ENCODE data around the gene TSPAN7.

TSPAN7 gene

DNA sequence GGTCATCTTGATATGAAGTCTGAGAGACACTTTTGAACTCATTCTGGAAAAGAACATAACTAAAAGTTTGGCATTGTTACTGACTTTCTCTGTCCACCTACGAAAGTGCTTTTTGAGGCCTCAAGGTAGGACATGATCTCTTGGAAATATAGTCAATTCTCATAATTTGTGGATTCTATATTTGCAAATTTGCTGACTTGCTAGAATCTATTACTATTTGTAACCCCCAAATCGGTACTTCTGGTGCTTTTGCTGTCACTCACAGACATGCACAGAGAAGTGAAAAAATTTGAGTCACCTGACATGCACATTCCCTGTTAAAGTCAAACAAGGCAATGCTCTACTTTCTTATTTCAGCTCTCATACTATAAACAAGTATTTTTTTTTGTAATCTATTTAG lies 35.6 kb downstream of the TSPAN7 start:
- Histone ChIP-seq H3K9ac (ENCODE audit: low read depth, low read length) (no peak overlapping the region), H3K9me3 (ENCODE audit: insufficient read depth, low read depth, low read length) (no peaks in the 10 kb centered on the region), H3K27ac (ENCODE audit: low read length) (no peak overlapping the region), H3K4me3 (ENCODE audit: low read length) (no peak overlapping the region), H3K36me3 (ENCODE audit: insufficient read depth, low read depth, low read length) (no peaks in the 10 kb centered on the region), H3K4me1 (ENCODE audit: insufficient read depth, low read length) (no peaks in the 10 kb centered on the region), H3K27me3 (ENCODE audit: insufficient read depth, low read length) (no peaks in the 10 kb centered on the region)

DNA sequence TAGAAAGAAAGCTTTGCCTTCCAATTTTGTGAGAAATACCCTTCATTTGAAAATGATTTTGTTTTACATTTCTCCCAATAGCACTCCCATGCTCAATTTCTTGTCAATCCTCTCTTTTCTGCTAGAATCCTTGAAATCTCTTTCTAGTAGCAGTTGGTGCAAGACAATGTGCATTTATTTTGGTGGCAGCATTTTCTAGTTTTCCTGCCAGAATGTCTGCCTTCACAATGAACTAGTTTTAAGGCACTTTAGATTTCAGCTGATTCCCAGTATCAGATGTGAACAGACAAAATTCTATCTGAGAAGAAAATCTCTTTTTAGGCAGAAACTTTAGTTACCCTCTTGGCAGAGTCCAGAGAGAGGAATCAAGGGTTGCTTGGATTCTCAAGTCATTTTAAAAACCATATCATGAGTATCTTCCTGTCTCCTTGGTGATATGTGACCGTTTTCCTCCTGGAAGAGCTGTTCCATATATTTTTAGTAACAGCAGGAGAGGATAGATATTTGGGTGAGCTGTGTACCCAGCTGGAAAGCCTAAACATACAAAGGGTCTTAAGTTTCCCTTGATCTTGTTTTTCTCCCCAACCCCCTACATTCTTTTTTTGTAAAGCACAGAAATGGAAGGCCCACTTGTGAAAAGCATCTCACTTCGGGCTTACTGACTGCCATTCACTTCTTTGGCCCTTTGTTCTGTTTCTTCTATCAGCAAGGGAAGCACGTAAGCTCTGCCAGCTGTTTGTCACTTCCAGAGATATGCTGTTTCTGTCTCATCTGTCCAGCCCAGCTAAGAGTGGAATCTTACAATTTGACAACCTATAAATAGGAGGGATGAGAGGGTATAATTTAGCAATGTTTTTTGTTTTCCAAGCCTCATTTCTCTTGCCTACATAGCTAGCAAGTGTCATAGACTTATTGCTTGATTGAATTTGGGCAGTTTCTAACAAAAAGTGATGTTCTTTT lies 38.7 kb downstream of the TSPAN7 start:
- H3K4me1 ChIP-seq (ENCODE audit: insufficient read depth, low read length), result no peaks in the 10 kb centered on the region
- no peak overlapping the region for H3K9ac ChIP-seq (ENCODE audit: low read depth, low read length)
- H3K27ac ChIP-seq (ENCODE audit: low read length), result no peak overlapping the region
- H3K27me3 ChIP-seq (ENCODE audit: insufficient read depth, low read length), result no peaks in the 10 kb centered on the region
- H3K9me3 ChIP-seq (ENCODE audit: insufficient read depth, low read depth, low read length), result no peaks in the 10 kb centered on the region
- H3K36me3 ChIP-seq (ENCODE audit: insufficient read depth, low read depth, low read length), result no peaks in the 10 kb centered on the region
- no peak overlapping the region for H3K4me3 ChIP-seq (ENCODE audit: low read length)

DNA sequence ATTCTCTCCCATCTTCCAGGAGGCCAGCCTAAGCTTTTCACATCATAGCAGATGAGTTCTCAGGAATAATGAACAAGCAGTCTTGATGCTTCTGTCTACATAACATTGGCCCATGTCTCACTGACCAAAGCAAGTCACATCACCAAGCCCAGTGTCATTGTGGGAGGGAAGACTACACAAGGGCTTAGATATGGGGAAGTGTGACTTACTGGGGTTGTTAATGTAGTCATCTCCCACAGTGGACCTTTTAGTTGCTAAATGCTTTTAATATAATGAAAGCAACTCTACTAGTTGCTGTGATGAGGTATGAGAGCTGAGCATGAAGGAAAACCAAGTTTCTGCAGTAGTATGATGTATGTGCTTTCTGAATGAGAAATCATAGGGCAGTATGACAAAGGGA lies 40.5 kb downstream of the TSPAN7 start:
- H3K4me1 ChIP-seq (ENCODE audit: insufficient read depth, low read length), result no peaks in the 10 kb centered on the region
- H3K36me3 ChIP-seq (ENCODE audit: insufficient read depth, low read depth, low read length), result no peaks in the 10 kb centered on the region
- no peaks in the 10 kb centered on the region for H3K9me3 ChIP-seq (ENCODE audit: insufficient read depth, low read depth, low read length)
- H3K9ac ChIP-seq (ENCODE audit: low read depth, low read length), result no peak overlapping the region
- no peaks in the 10 kb centered on the region for H3K27me3 ChIP-seq (ENCODE audit: insufficient read depth, low read length)
- H3K4me3 ChIP-seq (ENCODE audit: low read length), result no peak overlapping the region
- H3K27ac ChIP-seq (ENCODE audit: low read length), result no peak overlapping the region

DNA sequence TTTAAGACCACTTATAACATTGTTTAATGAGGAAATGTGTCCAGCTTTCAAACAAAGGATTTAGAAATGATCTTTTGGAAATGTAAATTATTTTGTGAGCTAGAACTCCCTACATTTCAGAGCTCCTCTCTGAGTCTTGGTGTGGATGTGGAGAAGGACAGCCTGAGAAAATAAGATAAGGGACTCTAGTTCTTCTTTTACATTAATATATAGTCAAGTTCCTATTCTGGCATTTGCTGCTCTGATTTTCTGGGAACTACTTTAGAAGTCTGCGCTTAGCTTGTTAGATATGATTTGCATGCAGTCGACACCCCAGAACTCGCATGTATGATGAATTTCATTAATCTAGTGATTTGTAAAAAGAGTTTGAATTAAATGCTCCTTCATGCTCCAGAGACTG lies 45.5 kb downstream of the TSPAN7 start:
- H3K9ac ChIP-seq (ENCODE audit: low read depth, low read length), result no peak overlapping the region
- H3K4me1 ChIP-seq (ENCODE audit: insufficient read depth, low read length), result no peaks in the 10 kb centered on the region
- H3K4me3 ChIP-seq (ENCODE audit: low read length), result no peak overlapping the region
- no peaks in the 10 kb centered on the region for H3K27me3 ChIP-seq (ENCODE audit: insufficient read depth, low read length)
- no peaks in the 10 kb centered on the region for H3K9me3 ChIP-seq (ENCODE audit: insufficient read depth, low read depth, low read length)
- H3K36me3 ChIP-seq (ENCODE audit: insufficient read depth, low read depth, low read length), result no peaks in the 10 kb centered on the region
- no peak overlapping the region for H3K27ac ChIP-seq (ENCODE audit: low read length)

DNA sequence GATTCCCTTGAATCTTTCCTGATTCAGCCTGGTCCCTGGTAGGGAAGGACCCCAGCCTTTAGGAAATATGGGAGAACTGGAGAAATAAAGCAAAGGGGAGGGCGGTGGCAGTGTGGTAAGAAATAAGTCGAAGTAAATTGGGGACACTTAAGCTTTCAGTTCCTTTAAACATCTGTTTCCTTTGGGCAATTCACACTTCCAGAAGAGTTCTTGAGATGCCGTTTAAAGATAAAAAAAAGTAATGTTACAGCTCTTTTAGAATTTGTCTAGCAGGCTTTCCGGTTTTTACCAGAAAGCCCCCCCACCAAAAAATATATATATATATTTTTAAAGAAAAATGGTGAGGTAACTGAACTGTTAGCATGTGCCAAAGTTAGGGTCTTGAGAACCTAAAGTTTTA lies 46.6 kb downstream of the TSPAN7 start:
- Histone ChIP-seq H3K9me3 (ENCODE audit: insufficient read depth, low read depth, low read length) (no peaks in the 10 kb centered on the region), H3K27me3 (ENCODE audit: insufficient read depth, low read length) (no peaks in the 10 kb centered on the region), H3K4me3 (ENCODE audit: low read length) (no peak overlapping the region), H3K9ac (ENCODE audit: low read depth, low read length) (no peak overlapping the region), H3K4me1 (ENCODE audit: insufficient read depth, low read length) (no peaks in the 10 kb centered on the region), H3K27ac (ENCODE audit: low read length) (no peak overlapping the region), H3K36me3 (ENCODE audit: insufficient read depth, low read depth, low read length) (no peaks in the 10 kb centered on the region)

DNA sequence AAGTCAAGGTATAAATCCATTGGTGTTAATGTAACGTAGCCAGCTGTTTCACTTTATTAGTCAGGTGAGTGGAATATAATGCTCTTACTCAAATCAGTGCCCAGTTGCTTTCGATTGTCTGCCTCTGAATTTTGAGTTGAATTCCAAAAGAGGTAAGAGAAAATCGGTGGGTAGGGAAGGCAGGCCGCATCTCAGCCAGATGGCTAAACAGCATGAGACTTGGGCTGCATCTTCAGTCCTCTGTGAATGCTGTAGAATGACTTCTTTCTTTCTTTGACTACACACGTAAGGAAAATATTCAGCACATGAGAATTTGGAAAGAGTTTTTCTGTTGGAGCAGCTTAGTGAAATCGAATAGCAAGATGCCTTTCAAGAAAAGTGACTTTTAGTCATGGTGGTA lies 49.5 kb downstream of the TSPAN7 start:
- no peaks in the 10 kb centered on the region for H3K27me3 ChIP-seq (ENCODE audit: insufficient read depth, low read length)
- no peak overlapping the region for H3K4me3 ChIP-seq (ENCODE audit: low read length)
- no peak overlapping the region for H3K9ac ChIP-seq (ENCODE audit: low read depth, low read length)
- no peaks in the 10 kb centered on the region for H3K4me1 ChIP-seq (ENCODE audit: insufficient read depth, low read length)
- H3K36me3 ChIP-seq (ENCODE audit: insufficient read depth, low read depth, low read length), result no peaks in the 10 kb centered on the region
- no peaks in the 10 kb centered on the region for H3K9me3 ChIP-seq (ENCODE audit: insufficient read depth, low read depth, low read length)
- no peak overlapping the region for H3K27ac ChIP-seq (ENCODE audit: low read length)

DNA sequence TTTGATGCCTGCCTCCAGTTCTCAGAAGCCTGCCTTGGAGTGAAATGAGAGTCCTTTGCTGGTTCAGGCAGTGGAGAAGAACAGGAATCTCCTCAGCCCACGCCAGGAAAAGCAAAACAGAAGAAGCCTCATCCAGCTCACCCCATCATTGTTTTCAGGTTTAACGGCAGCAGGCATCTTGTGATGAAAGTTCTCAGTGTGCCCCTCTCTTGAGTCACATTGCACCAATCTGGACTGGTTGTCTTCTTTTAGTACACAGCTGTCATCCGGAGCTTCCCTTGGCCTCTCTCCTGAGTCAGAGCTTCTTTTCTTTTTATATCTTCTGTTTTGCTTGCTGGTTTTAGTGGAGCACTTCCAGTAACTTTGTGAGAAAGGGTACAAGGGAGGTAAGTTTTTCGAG lies 50.9 kb downstream of the TSPAN7 start:
- Histone ChIP-seq H3K4me3 (ENCODE audit: low read length) (no peak overlapping the region), H3K4me1 (ENCODE audit: insufficient read depth, low read length) (no peaks in the 10 kb centered on the region), H3K27me3 (ENCODE audit: insufficient read depth, low read length) (no peaks in the 10 kb centered on the region), H3K27ac (ENCODE audit: low read length) (no peak overlapping the region), H3K9ac (ENCODE audit: low read depth, low read length) (no peak overlapping the region), H3K36me3 (ENCODE audit: insufficient read depth, low read depth, low read length) (no peaks in the 10 kb centered on the region), H3K9me3 (ENCODE audit: insufficient read depth, low read depth, low read length) (no peaks in the 10 kb centered on the region)

DNA sequence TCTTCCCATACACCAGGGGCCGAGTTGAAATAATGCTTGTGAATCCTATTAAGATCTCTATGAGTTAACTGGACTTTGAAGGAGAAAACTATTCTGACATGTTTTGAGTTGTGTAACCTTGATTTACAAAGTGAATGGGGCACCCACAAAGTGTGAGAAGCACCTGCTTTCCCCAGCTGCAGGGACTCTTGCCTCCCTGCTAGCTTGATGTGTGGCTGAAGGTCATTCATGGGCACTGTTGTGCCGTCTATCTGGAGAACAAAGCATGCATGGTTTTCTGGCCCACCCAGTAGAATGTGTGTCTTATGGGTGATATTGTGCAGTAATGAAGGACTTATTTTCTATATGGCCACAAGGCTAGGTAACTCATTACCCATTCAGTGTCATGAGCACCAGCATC lies 53.1 kb downstream of the TSPAN7 start:
- H3K27ac ChIP-seq (ENCODE audit: low read length), result no peak overlapping the region
- H3K4me3 ChIP-seq (ENCODE audit: low read length), result no peak overlapping the region
- no peak overlapping the region for H3K9ac ChIP-seq (ENCODE audit: low read depth, low read length)
- H3K27me3 ChIP-seq (ENCODE audit: insufficient read depth, low read length), result no peaks in the 10 kb centered on the region
- H3K9me3 ChIP-seq (ENCODE audit: insufficient read depth, low read depth, low read length), result no peaks in the 10 kb centered on the region
- no peaks in the 10 kb centered on the region for H3K4me1 ChIP-seq (ENCODE audit: insufficient read depth, low read length)
- no peaks in the 10 kb centered on the region for H3K36me3 ChIP-seq (ENCODE audit: insufficient read depth, low read depth, low read length)

DNA sequence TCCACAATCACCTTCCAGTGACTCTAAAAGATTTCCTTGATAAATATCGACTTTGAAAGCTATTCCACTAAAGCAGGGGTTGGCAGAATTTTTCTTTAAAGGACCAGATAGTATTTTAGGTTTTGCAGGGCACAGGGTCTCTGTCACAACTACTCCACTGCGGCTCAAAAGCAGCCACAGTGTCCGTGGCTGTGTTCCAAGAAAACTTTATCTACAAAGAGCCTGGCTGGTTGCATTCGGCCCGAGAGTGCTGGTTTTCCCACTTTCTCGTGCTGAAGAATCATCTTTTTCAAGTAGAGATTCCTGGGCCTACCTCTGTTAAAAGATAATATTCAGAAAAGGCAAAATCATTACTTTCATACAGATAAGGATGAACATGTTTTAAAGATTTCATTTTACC lies 55.6 kb downstream of the TSPAN7 start:
- no peak overlapping the region for H3K4me3 ChIP-seq (ENCODE audit: low read length)
- no peaks in the 10 kb centered on the region for H3K4me1 ChIP-seq (ENCODE audit: insufficient read depth, low read length)
- H3K27ac ChIP-seq (ENCODE audit: low read length), result no peak overlapping the region
- H3K27me3 ChIP-seq (ENCODE audit: insufficient read depth, low read length), result no peaks in the 10 kb centered on the region
- H3K9ac ChIP-seq (ENCODE audit: low read depth, low read length), result no peak overlapping the region
- no peaks in the 10 kb centered on the region for H3K9me3 ChIP-seq (ENCODE audit: insufficient read depth, low read depth, low read length)
- H3K36me3 ChIP-seq (ENCODE audit: insufficient read depth, low read depth, low read length), result no peaks in the 10 kb centered on the region

DNA sequence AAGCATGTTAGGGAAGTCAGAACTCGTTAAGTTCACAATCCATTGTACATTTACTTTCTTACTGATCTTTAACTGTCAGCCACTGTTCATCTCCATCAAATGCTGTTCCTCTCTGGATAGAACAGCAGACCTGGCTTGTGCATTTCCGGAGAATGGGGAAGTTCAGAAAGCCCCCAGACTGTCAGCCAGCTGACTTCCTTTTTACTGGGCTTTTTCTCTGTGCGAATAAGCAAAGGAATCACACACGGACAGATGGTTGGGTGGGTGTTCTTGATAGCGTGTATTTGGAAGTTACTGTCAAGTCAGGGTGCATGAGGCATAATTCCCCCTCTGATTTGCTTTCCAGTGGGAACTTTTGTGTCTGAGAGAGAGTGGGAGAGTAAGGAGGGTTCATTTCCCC lies 56.8 kb downstream of the TSPAN7 start:
- H3K36me3 ChIP-seq (ENCODE audit: insufficient read depth, low read depth, low read length), result no peaks in the 10 kb centered on the region
- no peaks in the 10 kb centered on the region for H3K27me3 ChIP-seq (ENCODE audit: insufficient read depth, low read length)
- no peaks in the 10 kb centered on the region for H3K9me3 ChIP-seq (ENCODE audit: insufficient read depth, low read depth, low read length)
- no peak overlapping the region for H3K4me3 ChIP-seq (ENCODE audit: low read length)
- H3K4me1 ChIP-seq (ENCODE audit: insufficient read depth, low read length), result no peaks in the 10 kb centered on the region
- H3K9ac ChIP-seq (ENCODE audit: low read depth, low read length), result no peak overlapping the region
- no peak overlapping the region for H3K27ac ChIP-seq (ENCODE audit: low read length)

DNA sequence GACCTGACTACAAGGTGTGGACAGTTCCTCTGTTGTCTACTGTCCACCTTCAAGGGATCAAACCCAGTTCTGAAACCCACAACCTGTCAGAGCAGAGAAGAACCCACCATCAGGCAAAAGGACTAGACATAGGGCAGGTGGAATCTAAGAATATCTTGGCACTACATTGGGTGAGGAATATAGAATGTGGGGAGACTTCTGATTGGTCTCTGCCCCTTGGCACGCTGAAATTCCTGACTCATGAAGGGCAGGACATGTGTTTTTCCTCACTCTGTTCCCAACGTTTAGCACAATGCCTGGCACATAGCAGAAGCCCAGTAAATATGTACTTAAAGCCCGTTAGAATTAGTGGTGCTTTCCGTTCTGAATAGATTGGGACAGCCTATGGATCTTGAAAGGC lies 59.3 kb downstream of the TSPAN7 start:
- no peaks in the 10 kb centered on the region for H3K9me3 ChIP-seq (ENCODE audit: insufficient read depth, low read depth, low read length)
- no peak overlapping the region for H3K27ac ChIP-seq (ENCODE audit: low read length)
- no peak overlapping the region for H3K4me3 ChIP-seq (ENCODE audit: low read length)
- H3K9ac ChIP-seq (ENCODE audit: low read depth, low read length), result no peak overlapping the region
- no peaks in the 10 kb centered on the region for H3K36me3 ChIP-seq (ENCODE audit: insufficient read depth, low read depth, low read length)
- H3K4me1 ChIP-seq (ENCODE audit: insufficient read depth, low read length), result no peaks in the 10 kb centered on the region
- H3K27me3 ChIP-seq (ENCODE audit: insufficient read depth, low read length), result no peaks in the 10 kb centered on the region

DNA sequence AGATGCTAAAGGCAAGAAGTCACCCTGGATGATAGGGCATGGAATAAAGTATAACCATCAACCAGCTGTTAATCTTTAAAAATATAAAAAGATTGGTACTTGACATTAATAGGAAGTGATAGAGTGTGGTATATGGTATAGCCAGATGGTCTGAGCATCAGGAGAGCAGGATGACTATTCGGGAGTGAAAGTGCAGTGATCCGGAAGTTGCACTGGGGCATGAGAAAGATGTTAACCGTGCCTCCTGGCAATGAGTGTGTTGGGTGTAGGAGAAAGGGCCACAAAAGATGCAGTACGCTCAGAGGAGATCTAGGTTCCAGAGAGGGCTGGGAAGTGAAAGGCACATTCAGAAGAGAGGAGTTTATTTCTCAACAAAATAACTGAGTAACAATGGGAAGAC lies 65.0 kb downstream of the TSPAN7 start:
- Histone ChIP-seq H3K9me3 (ENCODE audit: insufficient read depth, low read depth, low read length) (no peaks in the 10 kb centered on the region), H3K4me3 (ENCODE audit: low read length) (no peak overlapping the region), H3K27me3 (ENCODE audit: insufficient read depth, low read length) (no peaks in the 10 kb centered on the region), H3K9ac (ENCODE audit: low read depth, low read length) (no peak overlapping the region), H3K27ac (ENCODE audit: low read length) (no peak overlapping the region), H3K36me3 (ENCODE audit: insufficient read depth, low read depth, low read length) (no peaks in the 10 kb centered on the region), H3K4me1 (ENCODE audit: insufficient read depth, low read length) (no peaks in the 10 kb centered on the region; the same call in 1 of the 2 replicates)

Measured in iPS-20b (cell line).